HEK293 (cell line): ENCODE measurements around the gene C1QL4.

Experiments
- EGR2 ChIP-seq: fragments of 450-650 bp; formaldehyde crosslinking; IDR thresholded peaks from 2 replicates; pipeline ENCODE4 v1.5.1; 2016; ENCODE audit warnings: low read depth, missing biosample characterization, missing genetic modification characterization
- GLIS1 ChIP-seq: fragments of 450-650 bp; formaldehyde crosslinking; IDR thresholded peaks from 2 replicates; pipeline ENCODE4 v1.5.1; 2016; ENCODE audit warnings: missing biosample characterization, missing genetic modification characterization
- HOXC10 ChIP-seq: sonication (generic); formaldehyde crosslinking; IDR thresholded peaks from 2 replicates; pipeline ENCODE4 v1.8.1; 2023; ENCODE audit warnings: mild to moderate bottlenecking, missing genetic modification reagents
- IKZF3 ChIP-seq: fragments of 450-650 bp; IDR thresholded peaks from 2 replicates; pipeline ENCODE4 v1.5.0; 2018; ENCODE audit warnings: missing biosample characterization, mild to moderate bottlenecking, missing genetic modification characterization, moderate library complexity
- KLF10 ChIP-seq: fragments of 450-650 bp; IDR thresholded peaks from 2 replicates; pipeline ENCODE4 v1.5.1; 2018; ENCODE audit warnings: missing biosample characterization, mild to moderate bottlenecking, missing genetic modification characterization
- KLF7 ChIP-seq: fragments of 450-650 bp; formaldehyde crosslinking; IDR thresholded peaks from 2 replicates; pipeline ENCODE4 v1.5.1; 2016; ENCODE audit warnings: missing biosample characterization, missing genetic modification characterization, borderline replicate concordance
- SP2 ChIP-seq: fragments of 450-650 bp; formaldehyde crosslinking; IDR thresholded peaks from 2 replicates; pipeline ENCODE4 v1.5.1; 2016; ENCODE audit warnings: missing biosample characterization, missing genetic modification characterization
- ZFP41 ChIP-seq: fragments of 450-650 bp; formaldehyde crosslinking; IDR thresholded peaks from 2 replicates; pipeline ENCODE4 v1.5.1; 2016; ENCODE audit warnings: missing biosample characterization, missing genetic modification characterization, borderline replicate concordance
- ZNF112 ChIP-seq: fragments of 450-650 bp; formaldehyde crosslinking; IDR thresholded peaks from 2 replicates; pipeline ENCODE4 v1.5.0; 2017; ENCODE audit warnings: missing biosample characterization, missing genetic modification characterization
- ZNF214 ChIP-seq: fragments of 450-650 bp; formaldehyde crosslinking; IDR thresholded peaks from 2 replicates; pipeline ENCODE4 v1.5.1; 2017; ENCODE audit warnings: missing biosample characterization, mild to moderate bottlenecking, missing genetic modification characterization, borderline replicate concordance
- ZNF221 ChIP-seq: fragments of 450-650 bp; formaldehyde crosslinking; IDR thresholded peaks from 2 replicates; pipeline ENCODE4 v1.5.1; 2017; ENCODE audit warnings: missing biosample characterization, missing genetic modification characterization, borderline replicate concordance
- ZNF23 ChIP-seq: fragments of 450-650 bp; formaldehyde crosslinking; IDR thresholded peaks from 2 replicates; pipeline ENCODE4 v1.5.1; 2016; ENCODE audit warnings: missing biosample characterization, missing genetic modification characterization, borderline replicate concordance
- ZNF239 ChIP-seq: fragments of 450-650 bp; formaldehyde crosslinking; IDR thresholded peaks from 2 replicates; pipeline ENCODE4 v1.5.1; 2016; ENCODE audit warnings: missing biosample characterization, missing genetic modification characterization
- ZNF248 ChIP-seq: fragments of 450-650 bp; formaldehyde crosslinking; IDR thresholded peaks from 2 replicates; pipeline ENCODE4 v1.5.1; 2017; ENCODE audit warnings: missing biosample characterization, missing genetic modification characterization
- ZNF324 ChIP-seq: fragments of 450-650 bp; formaldehyde crosslinking; IDR thresholded peaks from 2 replicates; pipeline ENCODE4 v1.5.1; 2016; ENCODE audit warnings: missing biosample characterization, missing genetic modification characterization
- ZNF335 ChIP-seq: fragments of 450-650 bp; formaldehyde crosslinking; conservative IDR thresholded peaks from 2 replicates; pipeline ENCODE4 v1.5.1; 2016; ENCODE audit warnings: missing biosample characterization, missing genetic modification characterization
- ZNF366 ChIP-seq: fragments of 450-650 bp; formaldehyde crosslinking; conservative IDR thresholded peaks from 2 replicates; pipeline ENCODE4 v1.5.1; 2016; ENCODE audit warnings: missing biosample characterization, missing genetic modification characterization
- ZNF391 ChIP-seq: fragments of 450-650 bp; formaldehyde crosslinking; IDR thresholded peaks from 2 replicates; pipeline ENCODE4 v1.5.1; 2016; ENCODE audit warnings: low read depth, missing biosample characterization, missing genetic modification characterization, borderline replicate concordance
- ZNF404 ChIP-seq: fragments of 450-650 bp; formaldehyde crosslinking; IDR thresholded peaks from 2 replicates; pipeline ENCODE4 v1.5.1; 2017; ENCODE audit warnings: missing biosample characterization, missing genetic modification characterization
- ZNF433 ChIP-seq: fragments of 450-650 bp; formaldehyde crosslinking; IDR thresholded peaks from 2 replicates; pipeline ENCODE4 v1.5.1; 2016; ENCODE audit warnings: missing biosample characterization, missing genetic modification characterization, low read depth
- ZNF48 ChIP-seq: fragments of 450-650 bp; formaldehyde crosslinking; IDR thresholded peaks from 2 replicates; pipeline ENCODE4 v1.5.1; 2016; ENCODE audit warnings: missing biosample characterization, missing genetic modification characterization
- ZNF544 ChIP-seq: fragments of 450-650 bp; formaldehyde crosslinking; IDR thresholded peaks from 2 replicates; pipeline ENCODE4 v1.5.0; 2017; ENCODE audit warnings: missing biosample characterization, missing genetic modification characterization
- ZNF548 ChIP-seq: fragments of 450-650 bp; formaldehyde crosslinking; IDR thresholded peaks from 2 replicates; pipeline ENCODE4 v1.5.1; 2016; ENCODE audit warnings: missing biosample characterization, missing genetic modification characterization
- ZNF558 ChIP-seq: fragments of 450-650 bp; formaldehyde crosslinking; IDR thresholded peaks from 2 replicates; pipeline ENCODE4 v1.5.1; 2016; ENCODE audit warnings: missing biosample characterization, missing genetic modification characterization
- ZNF623 ChIP-seq: fragments of 450-650 bp; formaldehyde crosslinking; IDR thresholded peaks from 2 replicates; pipeline ENCODE4 v1.5.1; 2016; ENCODE audit warnings: missing biosample characterization, missing genetic modification characterization
- ZNF624 ChIP-seq: fragments of 450-650 bp; formaldehyde crosslinking; IDR thresholded peaks from 2 replicates; pipeline ENCODE4 v1.5.1; 2017; ENCODE audit warnings: missing biosample characterization, missing genetic modification characterization
- ZNF626 ChIP-seq: fragments of 450-650 bp; sonication (Bioruptor Pico); formaldehyde crosslinking; IDR thresholded peaks from 2 replicates; pipeline ENCODE4 v1.5.1; 2018; ENCODE audit warnings: missing biosample characterization, missing genetic modification characterization, inconsistent platforms
- ZNF654 ChIP-seq: fragments of 450-650 bp; formaldehyde crosslinking; IDR thresholded peaks from 2 replicates; pipeline ENCODE4 v1.5.1; 2016; ENCODE audit warnings: low read depth, missing biosample characterization, missing genetic modification characterization
- ZNF670 ChIP-seq: fragments of 450-650 bp; formaldehyde crosslinking; IDR thresholded peaks from 2 replicates; pipeline ENCODE4 v1.5.1; 2016; ENCODE audit warnings: missing biosample characterization, missing genetic modification characterization, low read depth
- ZNF677 ChIP-seq: fragments of 450-650 bp; IDR thresholded peaks from 2 replicates; pipeline ENCODE4 v1.5.0; 2018; ENCODE audit warnings: missing biosample characterization, mild to moderate bottlenecking, missing genetic modification characterization, moderate library complexity
- ZNF777 ChIP-seq: fragments of 450-650 bp; formaldehyde crosslinking; IDR thresholded peaks from 2 replicates; pipeline ENCODE4 v1.5.1; 2017; ENCODE audit warnings: missing biosample characterization, missing genetic modification characterization, borderline replicate concordance
- ZNF830 ChIP-seq: fragments of 450-650 bp; IDR thresholded peaks from 2 replicates; pipeline ENCODE4 v1.5.0; 2018; ENCODE audit warnings: missing biosample characterization, missing genetic modification characterization, low read depth, mild to moderate bottlenecking, moderate library complexity
- TF ChIP-seq, protein P1 (sequence below): fragments of 450-650 bp; formaldehyde crosslinking; IDR thresholded peaks from 2 replicates; pipeline ENCODE4; 2016; ENCODE audit warnings: missing biosample characterization, missing genetic modification characterization
- TF ChIP-seq, protein P2 (sequence below): fragments of 450-650 bp; formaldehyde crosslinking; IDR thresholded peaks from 2 replicates; pipeline ENCODE4 v1.5.1; 2016; ENCODE audit warnings: missing biosample characterization, missing genetic modification characterization
- TF ChIP-seq, protein P3 (sequence below): fragments of 450-650 bp; formaldehyde crosslinking; IDR thresholded peaks from 2 replicates; pipeline ENCODE4 v1.5.1; 2016; ENCODE audit warnings: missing biosample characterization, missing genetic modification characterization
- TF ChIP-seq, protein P4 (sequence below): IDR thresholded peaks from 2 replicates; pipeline ENCODE4 v1.6.1; 2011; ENCODE audit warnings: mild to moderate bottlenecking, low read depth, low read length, borderline replicate concordance

The C1QL4 gene

DNA sequence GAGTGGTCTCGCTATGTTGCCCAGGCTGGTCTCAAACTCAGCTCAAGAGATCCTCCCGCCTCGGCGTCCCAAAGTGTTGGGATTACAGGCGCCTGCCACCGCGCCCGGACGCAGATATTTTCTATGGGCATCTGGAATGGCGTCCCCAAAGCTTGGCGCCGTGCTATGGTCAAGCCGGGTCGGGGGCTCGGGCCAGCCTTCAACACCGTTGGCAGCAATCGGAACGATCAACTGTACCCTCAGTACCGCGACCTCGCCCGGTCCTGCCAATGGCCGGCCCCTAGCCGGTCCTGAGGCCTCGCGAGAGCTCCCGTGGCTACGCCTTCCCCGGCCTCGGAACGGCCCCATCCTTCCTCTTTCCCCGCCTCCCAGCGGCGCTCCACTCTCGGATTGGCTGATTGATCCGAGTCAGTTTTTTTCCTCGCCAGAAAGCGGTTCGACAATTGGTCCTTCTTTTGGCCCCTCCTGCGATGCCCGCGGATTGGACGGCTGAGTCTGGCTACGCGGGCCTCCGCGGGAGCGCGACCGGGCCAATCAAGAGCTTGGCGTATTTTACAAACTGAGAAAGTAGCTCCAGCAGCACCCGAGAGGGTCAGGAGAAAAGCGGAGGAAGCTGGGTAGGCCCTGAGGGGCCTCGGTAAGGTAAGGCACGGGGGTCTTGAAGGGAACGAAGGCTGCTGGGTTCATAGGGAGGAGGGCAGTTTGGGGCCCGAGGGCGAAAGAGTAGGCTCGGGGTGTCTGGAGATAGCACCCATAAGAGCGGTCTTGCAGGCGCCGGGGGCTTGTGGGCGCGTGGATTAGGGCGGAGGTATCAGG is 14.1 kb downstream of the C1QL4 start, which contains the start of gene TROAP (continued):
- TF ChIP-seq, protein P1, sequence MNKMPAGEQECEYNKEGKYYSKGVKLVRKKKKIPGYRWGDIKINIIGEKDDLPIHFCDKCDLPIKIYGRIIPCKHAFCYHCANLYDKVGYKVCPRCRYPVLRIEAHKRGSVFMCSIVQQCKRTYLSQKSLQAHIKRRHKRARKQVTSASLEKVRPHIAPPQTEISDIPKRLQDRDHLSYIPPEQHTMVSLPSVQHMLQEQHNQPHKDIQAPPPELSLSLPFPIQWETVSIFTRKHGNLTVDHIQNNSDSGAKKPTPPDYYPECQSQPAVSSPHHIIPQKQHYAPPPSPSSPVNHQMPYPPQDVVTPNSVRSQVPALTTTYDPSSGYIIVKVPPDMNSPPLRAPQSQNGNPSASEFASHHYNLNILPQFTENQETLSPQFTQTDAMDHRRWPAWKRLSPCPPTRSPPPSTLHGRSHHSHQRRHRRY: no peak
- no peak for TF ChIP-seq ZNF248 (tag by site-specific recombination)
- no peak for TF ChIP-seq ZNF558 (tag by site-specific recombination)
- no peak for TF ChIP-seq ZNF670 (tag by site-specific recombination)
- TF ChIP-seq ZNF214 (tag by site-specific recombination): no peak
- no peak for TF ChIP-seq ZNF626
- TF ChIP-seq, protein P2, sequence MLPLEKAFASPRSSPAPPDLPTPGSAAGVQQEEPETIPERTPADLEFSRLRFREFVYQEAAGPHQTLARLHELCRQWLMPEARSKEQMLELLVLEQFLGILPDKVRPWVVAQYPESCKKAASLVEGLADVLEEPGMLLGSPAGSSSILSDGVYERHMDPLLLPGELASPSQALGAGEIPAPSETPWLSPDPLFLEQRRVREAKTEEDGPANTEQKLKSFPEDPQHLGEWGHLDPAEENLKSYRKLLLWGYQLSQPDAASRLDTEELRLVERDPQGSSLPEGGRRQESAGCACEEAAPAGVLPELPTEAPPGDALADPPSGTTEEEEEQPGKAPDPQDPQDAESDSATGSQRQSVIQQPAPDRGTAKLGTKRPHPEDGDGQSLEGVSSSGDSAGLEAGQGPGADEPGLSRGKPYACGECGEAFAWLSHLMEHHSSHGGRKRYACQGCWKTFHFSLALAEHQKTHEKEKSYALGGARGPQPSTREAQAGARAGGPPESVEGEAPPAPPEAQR (tag by site-specific recombination): no peak
- TF ChIP-seq ZNF544: no peak
- TF ChIP-seq ZNF366: no peak
- TF ChIP-seq SP2 (tag by site-specific recombination): peak; percentile 100
- no peak for TF ChIP-seq ZNF677 (tag by site-specific recombination)
- no peak; the same call in 1 of the 2 replicates for TF ChIP-seq EGR2 (tag by site-specific recombination)
- TF ChIP-seq, protein P3, sequence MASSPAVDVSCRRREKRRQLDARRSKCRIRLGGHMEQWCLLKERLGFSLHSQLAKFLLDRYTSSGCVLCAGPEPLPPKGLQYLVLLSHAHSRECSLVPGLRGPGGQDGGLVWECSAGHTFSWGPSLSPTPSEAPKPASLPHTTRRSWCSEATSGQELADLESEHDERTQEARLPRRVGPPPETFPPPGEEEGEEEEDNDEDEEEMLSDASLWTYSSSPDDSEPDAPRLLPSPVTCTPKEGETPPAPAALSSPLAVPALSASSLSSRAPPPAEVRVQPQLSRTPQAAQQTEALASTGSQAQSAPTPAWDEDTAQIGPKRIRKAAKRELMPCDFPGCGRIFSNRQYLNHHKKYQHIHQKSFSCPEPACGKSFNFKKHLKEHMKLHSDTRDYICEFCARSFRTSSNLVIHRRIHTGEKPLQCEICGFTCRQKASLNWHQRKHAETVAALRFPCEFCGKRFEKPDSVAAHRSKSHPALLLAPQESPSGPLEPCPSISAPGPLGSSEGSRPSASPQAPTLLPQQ (tag by site-specific recombination): peak; percentile 14; the same call in 1 of the 2 replicates
- TF ChIP-seq ZNF830 (tag by site-specific recombination): no peak
- TF ChIP-seq ZNF239 (tag by site-specific recombination): no peak
- TF ChIP-seq ZNF23: no peak
- TF ChIP-seq ZNF433 (tag by site-specific recombination): no peak
- no peak for TF ChIP-seq ZNF623 (tag by site-specific recombination)
- TF ChIP-seq ZNF404: no peak
- TF ChIP-seq ZNF654 (tag by site-specific recombination): no peak
- TF ChIP-seq ZNF335: peak; percentile 95
- no peak for TF ChIP-seq ZNF221 (tag by site-specific recombination)
- TF ChIP-seq, protein P4, sequence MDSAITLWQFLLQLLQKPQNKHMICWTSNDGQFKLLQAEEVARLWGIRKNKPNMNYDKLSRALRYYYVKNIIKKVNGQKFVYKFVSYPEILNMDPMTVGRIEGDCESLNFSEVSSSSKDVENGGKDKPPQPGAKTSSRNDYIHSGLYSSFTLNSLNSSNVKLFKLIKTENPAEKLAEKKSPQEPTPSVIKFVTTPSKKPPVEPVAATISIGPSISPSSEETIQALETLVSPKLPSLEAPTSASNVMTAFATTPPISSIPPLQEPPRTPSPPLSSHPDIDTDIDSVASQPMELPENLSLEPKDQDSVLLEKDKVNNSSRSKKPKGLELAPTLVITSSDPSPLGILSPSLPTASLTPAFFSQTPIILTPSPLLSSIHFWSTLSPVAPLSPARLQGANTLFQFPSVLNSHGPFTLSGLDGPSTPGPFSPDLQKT: no peak
- no peak for TF ChIP-seq ZNF48 (tag by site-specific recombination)
- no peak for TF ChIP-seq ZNF391 (tag by site-specific recombination)
- no peak for TF ChIP-seq ZNF777 (tag by site-specific recombination)
- no peak for TF ChIP-seq ZNF112 (tag by site-specific recombination)
- no peak for TF ChIP-seq ZNF324 (tag by site-specific recombination)
- no peak; the same call in 1 of the 2 replicates for TF ChIP-seq GLIS1
- no peak for TF ChIP-seq ZNF624 (tag by site-specific recombination)
- no peak for TF ChIP-seq ZNF548
- peak; percentile 24; the same call in 1 of the 2 replicates for TF ChIP-seq KLF10 (tag by site-specific recombination)
- TF ChIP-seq ZFP41 (tag by site-specific recombination): no peak
- no peak for TF ChIP-seq HOXC10 (CRISPR knock-in tag)
- no peak for TF ChIP-seq IKZF3 (tag by site-specific recombination)
- TF ChIP-seq KLF7 (tag by site-specific recombination): peak; percentile 84
